HCT116 (cell line): ENCODE measurements around the gene CDCP2. TPM values are rescaled to one million over a fixed set of nuclear protein-coding genes. Genes with fewer than 3 reads are reported as not detected.

Experiments
- ATAC-seq: fragments of 200-7000 bp; cut with Tn5 transposase; 2 replicates; pipeline ENCODE4 v1.9.1; 2020; ENCODE audit warnings: mild to moderate bottlenecking, moderate library complexity
- BruUV-seq: library from RNA; stranded (reverse); fragments of 400-500 nt; replicated peaks from 2 replicates; lab custom pipeline; 2021; lab: Mats Ljungman, UMichigan
- CTCF ChIA-PET: fragments of 300-600 bp; sonication (Branson Sonifier 250); formaldehyde crosslinking; loops from one replicate; lab custom pipeline; 2021; ENCODE audit warnings: antibody characterized with exemption; lab: Charles Lee
- POLR2A ChIA-PET: fragments of 300-600, 350-600 bp; sonication (Branson Sonifier 250); formaldehyde crosslinking; loops from one replicate; lab custom pipeline; 2021; ENCODE audit warnings: antibody characterized with exemption; lab: Charles Lee
- RAD21 ChIA-PET, 2 experiments: fragments of 300-600 bp; sonication (Branson Sonifier 250); formaldehyde crosslinking; loops; one replicate each; lab custom pipeline; 2023; ENCODE audit warnings: low total read pairs in 2 of 2; ENCODE audit not compliant: uncharacterized antibody in 2 of 2, unreplicated experiment in 2 of 2, low non-redundant PET in 1 of 2; lab: Charles Lee
- DNase-seq: peaks from one replicate; pipeline ENCODE4 v3.0.0-alpha.2; 2010; ENCODE audit warnings: low read depth, low spot score
- H2AFZ ChIP-seq: fragments of 200-600 bp; shearing (Covaris generic), sonication (generic); 2 replicates; pipeline ENCODE4 v1.6.1; 2017; ENCODE audit warnings: low read depth, mixed run types, mixed read lengths, antibody characterized with exemption, low read length; ENCODE audit not compliant: poor library complexity, severe bottlenecking
- H3K27ac ChIP-seq: 2 replicates; pipeline ENCODE4 v1.5.1; 2012; ENCODE audit warnings: low read depth, low read length
- H3K27me3 ChIP-seq: fragments of 200-600 bp; sonication (generic); 2 replicates; pipeline ENCODE4 v1.6.1; 2016; ENCODE audit warnings: mixed run types, low read length, mixed read lengths; ENCODE audit not compliant: insufficient read depth
- H3K36me3 ChIP-seq, 2 experiments: fragments of 200-500 bp in 1 of 2; fragments of 200-600 bp in 1 of 2; sonication (Bioruptor generic) in 1 of 2; sonication (generic) in 1 of 2; 2 replicates each; pipeline versions ENCODE4 v1.5.1 to v1.6.1; 2014 to 2016; ENCODE audit warnings: low read length in 2 of 2, inconsistent platforms in 1 of 2, mixed read lengths in 1 of 2, mixed run types in 1 of 2; ENCODE audit not compliant: insufficient read depth in 2 of 2, control insufficient read depth in 1 of 2
- H3K4me1 ChIP-seq, 2 experiments: fragments of 200-600 bp in 1 of 2; sonication (generic) in 1 of 2; 2 replicates each; pipeline versions ENCODE4 v1.5.1 to v1.6.1; 2012 to 2017; ENCODE audit warnings: low read length in 2 of 2, inconsistent platforms in 1 of 2, mild to moderate bottlenecking in 1 of 2, mixed read lengths in 1 of 2, mixed run types in 1 of 2, moderate library complexity in 1 of 2; ENCODE audit not compliant: insufficient read depth in 2 of 2, control insufficient read depth in 1 of 2
- H3K4me2 ChIP-seq: fragments of 200-600 bp; sonication (generic); 2 replicates; pipeline ENCODE4 v1.6.1; 2017; ENCODE audit warnings: mixed run types, low read length, mixed read lengths
- H3K4me3 ChIP-seq, 2 experiments: fragments of 200-600 bp in 1 of 2; sonication (generic) in 1 of 2; replicated peaks in 1 of 2; 2 replicates each; pipeline ENCODE4 v1.5.1; 2011 to 2016; ENCODE audit warnings: low read length in 2 of 2, control low read depth in 1 of 2, low read depth in 1 of 2, mild to moderate bottlenecking in 1 of 2, mixed read lengths in 1 of 2, mixed run types in 1 of 2
- H3K79me2 ChIP-seq: fragments of 200-600 bp; sonication (generic); 2 replicates; pipeline ENCODE4 v1.6.1; 2017; ENCODE audit warnings: mild to moderate bottlenecking, mixed run types, low read length, moderate library complexity, mixed read lengths; ENCODE audit not compliant: insufficient read depth
- H3K9ac ChIP-seq: fragments of 200-600 bp; sonication (generic); 2 replicates; pipeline ENCODE4 v1.6.1; 2016; ENCODE audit warnings: low read length, mixed read lengths
- H3K9me2 ChIP-seq: fragments of 200-600 bp; sonication (generic), shearing (Covaris generic); 2 replicates; pipeline ENCODE4 v1.6.1; 2017; ENCODE audit warnings: mixed run types, mild to moderate bottlenecking, moderate library complexity; ENCODE audit not compliant: insufficient read depth
- H3K9me3 ChIP-seq, 2 experiments: fragments of 200-500 bp in 1 of 2; fragments of 200-600 bp in 1 of 2; sonication (Bioruptor generic) in 1 of 2; sonication (generic) in 1 of 2; 2 replicates each; pipeline ENCODE4 v1.6.1; 2014 to 2017; ENCODE audit warnings: low read length in 2 of 2, mixed read lengths in 2 of 2, inconsistent platforms in 1 of 2, low read depth in 1 of 2, mild to moderate bottlenecking in 1 of 2, mixed run types in 1 of 2, moderate library complexity in 1 of 2; ENCODE audit not compliant: control insufficient read depth in 1 of 2, insufficient read depth in 1 of 2
- H4K20me1 ChIP-seq: fragments of 200-600 bp; sonication (generic), shearing (Covaris generic); 2 replicates; pipeline ENCODE4 v1.6.1; 2017; ENCODE audit warnings: mixed run types, mild to moderate bottlenecking, moderate library complexity; ENCODE audit not compliant: insufficient read depth
- CBX3 ChIP-seq: IDR thresholded peaks from 2 replicates; pipeline ENCODE4 v1.6.1; 2012; ENCODE audit warnings: low read depth
- CEBPB ChIP-seq: IDR thresholded peaks from 2 replicates; pipeline ENCODE4 v1.6.1; 2012; ENCODE audit warnings: low read depth
- EZH2 ChIP-seq: fragments of 200-600 bp; sonication (generic); IDR thresholded peaks from 2 replicates; pipeline ENCODE4 v1.6.1; 2017; ENCODE audit warnings: antibody characterized with exemption, mixed run types
- EZH2phosphoT487 ChIP-seq: fragments of 200-600 bp; IDR thresholded peaks from 2 replicates; pipeline ENCODE4 v1.6.1; 2018; ENCODE audit warnings: antibody characterized with exemption, borderline replicate concordance
- FOSL1 ChIP-seq: IDR thresholded peaks from 2 replicates; pipeline ENCODE4 v1.6.1; 2012; ENCODE audit warnings: low read depth
- JUND ChIP-seq: IDR thresholded peaks from 2 replicates; pipeline ENCODE4 v1.6.1; 2012
- RAD21 ChIP-seq: IDR thresholded peaks from 2 replicates; pipeline ENCODE4 v1.6.1; 2012; ENCODE audit warnings: low read depth, mild to moderate bottlenecking
- SIN3A ChIP-seq: IDR thresholded peaks from 2 replicates; pipeline ENCODE4 v1.6.1; 2012; ENCODE audit warnings: low read depth
- TCF7L2 ChIP-seq: IDR thresholded peaks from 2 replicates; pipeline ENCODE4 v1.7.0; 2011; ENCODE audit warnings: borderline replicate concordance, inconsistent platforms; ENCODE audit not compliant: insufficient read depth, insufficient read length; ENCODE audit errors: extremely low read depth
- YY1 ChIP-seq: IDR thresholded peaks from 2 replicates; pipeline ENCODE4 v1.6.1; 2011; ENCODE audit warnings: low read length, low read depth, moderate library complexity, mild to moderate bottlenecking; ENCODE audit not compliant: insufficient replicate concordance; ENCODE audit errors: extremely low read depth
- ZFX ChIP-seq: fragments of 450-650 bp; IDR thresholded peaks from 2 replicates; pipeline ENCODE4 v1.6.1; 2017
- ZNF274 ChIP-seq: fragments of 200-500 bp; sonication (Bioruptor generic); IDR thresholded peaks from 2 replicates; pipeline ENCODE4 v1.6.1; 2014; ENCODE audit warnings: mild to moderate bottlenecking, low read depth, low read length, inconsistent platforms
- intact Hi-C: fragments of 100-400 bp; cut with micrococcal nuclease; formaldehyde crosslinking; loops from 2 replicates; pipeline ENCODE4 v1.10.0; 2022
- total RNA-seq: library from RNA; stranded (reverse); gene quantifications from one replicate; pipeline ENCODE4 v1.2.1, GENCODE V29; 2021; ENCODE audit not compliant: unreplicated experiment
- TF ChIP-seq, protein P1 (sequence below): IDR thresholded peaks from 2 replicates; pipeline ENCODE4 v1.6.1; 2012
- TF ChIP-seq, protein P2 (sequence below): IDR thresholded peaks from 2 replicates; pipeline ENCODE4 v1.6.1; 2012
- TF ChIP-seq, protein P3 (sequence below), 3 experiments: fragments of 200-600 bp in 1 of 3; sonication (generic) in 1 of 3; IDR thresholded peaks in 2 of 3; conservative IDR thresholded peaks in 1 of 3; 2 replicates each; pipeline ENCODE4 v1.5.1; 2012 to 2017; ENCODE audit warnings: low read depth in 2 of 3, low read length in 2 of 3, antibody characterized with exemption in 1 of 3, borderline replicate concordance in 1 of 3, control low read depth in 1 of 3, mild to moderate bottlenecking in 1 of 3, mixed read lengths in 1 of 3, mixed run types in 1 of 3, moderate library complexity in 1 of 3; ENCODE audit not compliant: insufficient read depth in 1 of 3
- TF ChIP-seq, protein P4 (sequence below): IDR thresholded peaks from 2 replicates; pipeline ENCODE4 v1.6.1; 2012; ENCODE audit warnings: low read depth
- TF ChIP-seq, protein P5 (sequence below): IDR thresholded peaks from 2 replicates; pipeline ENCODE4 v1.6.1; 2011; ENCODE audit warnings: mild to moderate bottlenecking, low read length, moderate library complexity; ENCODE audit not compliant: insufficient replicate concordance; ENCODE audit errors: extremely low read depth

CDCP2 gene
- total RNA-seq, 1 experiment from 2014 or later: 0.22 TPM

DNA sequence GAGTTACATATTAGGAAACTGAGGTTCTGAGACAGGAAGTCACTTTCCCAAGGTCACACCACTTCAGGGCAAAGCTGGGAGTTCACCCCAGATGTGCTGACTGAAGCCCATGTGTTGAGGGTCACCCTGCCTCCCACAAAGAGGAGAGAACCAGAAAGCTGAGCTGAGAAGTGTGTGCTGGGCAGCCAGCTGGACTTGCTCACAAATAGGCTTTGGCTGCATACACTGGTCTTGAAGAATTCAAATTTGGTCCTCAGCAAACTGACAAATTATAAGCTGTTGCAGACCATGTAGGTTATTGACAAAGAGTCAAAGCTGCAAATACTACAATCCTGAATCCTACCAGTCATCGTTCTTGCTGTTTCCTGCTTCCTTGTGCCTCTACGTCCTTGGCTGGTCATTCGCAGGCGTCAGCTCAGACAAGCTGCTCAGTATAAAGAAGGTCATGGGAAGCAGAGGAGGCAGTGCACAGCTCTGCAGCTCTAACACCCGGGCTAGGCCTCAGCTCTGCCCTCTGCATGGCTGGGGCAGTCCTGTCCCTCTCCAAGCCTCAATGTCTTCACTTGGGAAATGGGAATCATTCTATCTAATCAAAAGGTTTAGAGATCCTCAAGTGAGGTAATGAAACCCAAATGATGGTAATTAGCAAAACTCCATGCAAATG is 40.0 kb downstream of the CDCP2 start:
- TF ChIP-seq, protein P1, sequence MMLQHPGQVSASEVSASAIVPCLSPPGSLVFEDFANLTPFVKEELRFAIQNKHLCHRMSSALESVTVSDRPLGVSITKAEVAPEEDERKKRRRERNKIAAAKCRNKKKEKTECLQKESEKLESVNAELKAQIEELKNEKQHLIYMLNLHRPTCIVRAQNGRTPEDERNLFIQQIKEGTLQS: no peak
- TF ChIP-seq, protein P2, sequence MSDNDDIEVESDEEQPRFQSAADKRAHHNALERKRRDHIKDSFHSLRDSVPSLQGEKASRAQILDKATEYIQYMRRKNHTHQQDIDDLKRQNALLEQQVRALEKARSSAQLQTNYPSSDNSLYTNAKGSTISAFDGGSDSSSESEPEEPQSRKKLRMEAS: no peak
- TF ChIP-seq, protein P3, sequence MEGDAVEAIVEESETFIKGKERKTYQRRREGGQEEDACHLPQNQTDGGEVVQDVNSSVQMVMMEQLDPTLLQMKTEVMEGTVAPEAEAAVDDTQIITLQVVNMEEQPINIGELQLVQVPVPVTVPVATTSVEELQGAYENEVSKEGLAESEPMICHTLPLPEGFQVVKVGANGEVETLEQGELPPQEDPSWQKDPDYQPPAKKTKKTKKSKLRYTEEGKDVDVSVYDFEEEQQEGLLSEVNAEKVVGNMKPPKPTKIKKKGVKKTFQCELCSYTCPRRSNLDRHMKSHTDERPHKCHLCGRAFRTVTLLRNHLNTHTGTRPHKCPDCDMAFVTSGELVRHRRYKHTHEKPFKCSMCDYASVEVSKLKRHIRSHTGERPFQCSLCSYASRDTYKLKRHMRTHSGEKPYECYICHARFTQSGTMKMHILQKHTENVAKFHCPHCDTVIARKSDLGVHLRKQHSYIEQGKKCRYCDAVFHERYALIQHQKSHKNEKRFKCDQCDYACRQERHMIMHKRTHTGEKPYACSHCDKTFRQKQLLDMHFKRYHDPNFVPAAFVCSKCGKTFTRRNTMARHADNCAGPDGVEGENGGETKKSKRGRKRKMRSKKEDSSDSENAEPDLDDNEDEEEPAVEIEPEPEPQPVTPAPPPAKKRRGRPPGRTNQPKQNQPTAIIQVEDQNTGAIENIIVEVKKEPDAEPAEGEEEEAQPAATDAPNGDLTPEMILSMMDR (IDR thresholded peaks at IDR 0.05 in 2 of 3, conservative IDR thresholded peaks at IDR 0.05 in 1 of 3; ENCODE audit: borderline replicate concordance in 1 of 3, insufficient read depth in 1 of 3, low read depth in 2 of 3, low read length in 2 of 3): no peak
- no peak for TF ChIP-seq FOSL1
- no peak for TF ChIP-seq RAD21
- no peak for TF ChIP-seq CEBPB
- TF ChIP-seq EZH2phosphoT487: no peak
- no peak for TF ChIP-seq ZFX
- no peak for TF ChIP-seq EZH2
- TF ChIP-seq CBX3: no peak
- no peak for TF ChIP-seq JUND
- TF ChIP-seq ZNF274: no peak
- TF ChIP-seq, protein P4, sequence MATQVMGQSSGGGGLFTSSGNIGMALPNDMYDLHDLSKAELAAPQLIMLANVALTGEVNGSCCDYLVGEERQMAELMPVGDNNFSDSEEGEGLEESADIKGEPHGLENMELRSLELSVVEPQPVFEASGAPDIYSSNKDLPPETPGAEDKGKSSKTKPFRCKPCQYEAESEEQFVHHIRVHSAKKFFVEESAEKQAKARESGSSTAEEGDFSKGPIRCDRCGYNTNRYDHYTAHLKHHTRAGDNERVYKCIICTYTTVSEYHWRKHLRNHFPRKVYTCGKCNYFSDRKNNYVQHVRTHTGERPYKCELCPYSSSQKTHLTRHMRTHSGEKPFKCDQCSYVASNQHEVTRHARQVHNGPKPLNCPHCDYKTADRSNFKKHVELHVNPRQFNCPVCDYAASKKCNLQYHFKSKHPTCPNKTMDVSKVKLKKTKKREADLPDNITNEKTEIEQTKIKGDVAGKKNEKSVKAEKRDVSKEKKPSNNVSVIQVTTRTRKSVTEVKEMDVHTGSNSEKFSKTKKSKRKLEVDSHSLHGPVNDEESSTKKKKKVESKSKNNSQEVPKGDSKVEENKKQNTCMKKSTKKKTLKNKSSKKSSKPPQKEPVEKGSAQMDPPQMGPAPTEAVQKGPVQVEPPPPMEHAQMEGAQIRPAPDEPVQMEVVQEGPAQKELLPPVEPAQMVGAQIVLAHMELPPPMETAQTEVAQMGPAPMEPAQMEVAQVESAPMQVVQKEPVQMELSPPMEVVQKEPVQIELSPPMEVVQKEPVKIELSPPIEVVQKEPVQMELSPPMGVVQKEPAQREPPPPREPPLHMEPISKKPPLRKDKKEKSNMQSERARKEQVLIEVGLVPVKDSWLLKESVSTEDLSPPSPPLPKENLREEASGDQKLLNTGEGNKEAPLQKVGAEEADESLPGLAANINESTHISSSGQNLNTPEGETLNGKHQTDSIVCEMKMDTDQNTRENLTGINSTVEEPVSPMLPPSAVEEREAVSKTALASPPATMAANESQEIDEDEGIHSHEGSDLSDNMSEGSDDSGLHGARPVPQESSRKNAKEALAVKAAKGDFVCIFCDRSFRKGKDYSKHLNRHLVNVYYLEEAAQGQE: no peak
- TF ChIP-seq SIN3A: no peak
- no peak for TF ChIP-seq TCF7L2
- TF ChIP-seq YY1: no peak
- TF ChIP-seq, protein P5, sequence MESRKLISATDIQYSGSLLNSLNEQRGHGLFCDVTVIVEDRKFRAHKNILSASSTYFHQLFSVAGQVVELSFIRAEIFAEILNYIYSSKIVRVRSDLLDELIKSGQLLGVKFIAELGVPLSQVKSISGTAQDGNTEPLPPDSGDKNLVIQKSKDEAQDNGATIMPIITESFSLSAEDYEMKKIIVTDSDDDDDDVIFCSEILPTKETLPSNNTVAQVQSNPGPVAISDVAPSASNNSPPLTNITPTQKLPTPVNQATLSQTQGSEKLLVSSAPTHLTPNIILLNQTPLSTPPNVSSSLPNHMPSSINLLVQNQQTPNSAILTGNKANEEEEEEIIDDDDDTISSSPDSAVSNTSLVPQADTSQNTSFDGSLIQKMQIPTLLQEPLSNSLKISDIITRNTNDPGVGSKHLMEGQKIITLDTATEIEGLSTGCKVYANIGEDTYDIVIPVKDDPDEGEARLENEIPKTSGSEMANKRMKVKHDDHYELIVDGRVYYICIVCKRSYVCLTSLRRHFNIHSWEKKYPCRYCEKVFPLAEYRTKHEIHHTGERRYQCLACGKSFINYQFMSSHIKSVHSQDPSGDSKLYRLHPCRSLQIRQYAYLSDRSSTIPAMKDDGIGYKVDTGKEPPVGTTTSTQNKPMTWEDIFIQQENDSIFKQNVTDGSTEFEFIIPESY: no peak
- Histone ChIP-seq H3K4me1 (peaks cover 0 to 2% of the 10 kb centered on the region in 2 experiments; a peak in 1 of 4 replicates), H3K79me2 (no peaks in the 10 kb centered on the region), H3K36me3 (no peaks in the 10 kb centered on the region), H3K4me3 (no peak overlapping the region), H3K9ac (no peak overlapping the region), H3K27ac (no peak overlapping the region), H3K9me2 (no peaks in the 10 kb centered on the region), H3K4me2 (no peak overlapping the region), H4K20me1 (no peaks in the 10 kb centered on the region), H3K9me3 (no peaks in the 10 kb centered on the region), H2AFZ (no peak overlapping the region), H3K27me3 (no peaks in the 10 kb centered on the region)
- BruUV-seq: no TSS peak
- ChIA-PET CTCF (interaction anchor here (0.7 kb wide), 1 partner anchor 153 kb away, joined by 3 read pairs; no protein-coding TSS in a partner anchor), RAD21 (no interaction called here), POLR2A (no interaction called here)
- ATAC-seq (no peak), DNase-seq (no peak)
- intact Hi-C loops: no loop called here
